ENCODE results near the gene INPP5J.

- TF ChIP-seq CTCF (optimal IDR thresholded peaks at IDR 0.05 in 1 of 3, IDR thresholded peaks at IDR 0.05 in 1 of 3, conservative IDR thresholded peaks at IDR 0.05 in 1 of 3; ENCODE audit: extremely low read depth in 1 of 3, insufficient read depth in 2 of 3, low read length in 3 of 3): no peak
- no peak for TF ChIP-seq EZH2 (IDR thresholded peaks at IDR 0.05; ENCODE audit: low read length)
Measured at GRCh38 chr22:31176923-31177322, 54.2 kb downstream of the INPP5J start.

Measured in keratinocyte (primary cell).